Activated T-helper 17 cell treated with anti-CD3 and anti-CD28 coated beads, Interleukin-2, amount 50 U/mL, for 72 hours (primary cell): ENCODE measurements around the gene KCNJ15. TPM values are rescaled to one million over a fixed set of nuclear protein-coding genes. Genes with fewer than 3 reads are reported as not detected.

Experiments used
- ATAC-seq: fragments of 150-1000 bp; cut with Tn5 transposase; replicated peaks from 2 replicates; pipeline ENCODE4 v1.10.0; 2021; ENCODE audit warnings: mild to moderate bottlenecking, moderate library complexity
- H3K27ac Mint-ChIP-seq: one replicate; pipeline ENCODE4 v1.8.0; 2022; ENCODE audit warnings: mixed read lengths
- H3K27me3 Mint-ChIP-seq: one replicate; pipeline ENCODE4 v1.8.0; 2022; ENCODE audit warnings: mixed read lengths
- H3K36me3 Mint-ChIP-seq: one replicate; pipeline ENCODE4 v1.8.0; 2022; ENCODE audit warnings: low read depth, mild to moderate bottlenecking, mixed read lengths
- H3K4me1 Mint-ChIP-seq: one replicate; pipeline ENCODE4 v1.8.0; 2022; ENCODE audit warnings: mixed read lengths
- H3K4me3 Mint-ChIP-seq: one replicate; pipeline ENCODE4 v1.8.0; 2022; ENCODE audit warnings: mild to moderate bottlenecking, mixed read lengths
- H3K9me3 Mint-ChIP-seq: one replicate; pipeline ENCODE4 v1.8.0; 2022; ENCODE audit warnings: mixed read lengths
- total RNA-seq, 2 donors: library from RNA; stranded (reverse); gene quantifications; one replicate each; pipeline ENCODE4 v1.2.3, GENCODE V29; 2022

KCNJ15 gene
- total RNA-seq, 2 donors from 2014 or later = 0.09 to 0.69 TPM

GRCh38 chr21:38308532-38309119, 51.8 kb downstream of the KCNJ15 start:
- no peak overlapping the region for H3K27ac Mint-ChIP-seq
- H3K4me3 Mint-ChIP-seq = no peak overlapping the region
- no peaks in the 10 kb centered on the region for H3K36me3 Mint-ChIP-seq
- no peaks in the 10 kb centered on the region for H3K4me1 Mint-ChIP-seq
- H3K27me3 Mint-ChIP-seq = peaks cover 5% of the 10 kb centered on the region
- ATAC-seq = no peak
- H3K9me3 Mint-ChIP-seq = no peaks in the 10 kb centered on the region

- Mint-ChIP-seq H3K9me3 (no peaks in the 10 kb centered on the region), H3K27me3 (peaks cover 10% of the 10 kb centered on the region), H3K4me3 (no peak overlapping the region), H3K27ac (no peak overlapping the region), H3K36me3 (no peaks in the 10 kb centered on the region), H3K4me1 (no peaks in the 10 kb centered on the region)
- no peak for ATAC-seq
Observed at GRCh38 chr21:38310646-38311485, 54.1 kb downstream of the KCNJ15 start.

- H3K9me3 Mint-ChIP-seq = no peaks in the 10 kb centered on the region
- no peak for ATAC-seq
- H3K4me1 Mint-ChIP-seq = no peaks in the 10 kb centered on the region
- H3K36me3 Mint-ChIP-seq = no peaks in the 10 kb centered on the region
- no peak overlapping the region for H3K27ac Mint-ChIP-seq
- peaks cover 10% of the 10 kb centered on the region for H3K27me3 Mint-ChIP-seq
- H3K4me3 Mint-ChIP-seq = no peak overlapping the region
Observed at GRCh38 chr21:38311765-38312164, 55.0 kb downstream of the KCNJ15 start.

GRCh38 chr21:38312822-38313221, 56.0 kb downstream of the KCNJ15 start:
- H3K36me3 Mint-ChIP-seq = no peaks in the 10 kb centered on the region
- no peaks in the 10 kb centered on the region for H3K4me1 Mint-ChIP-seq
- no peak overlapping the region for H3K4me3 Mint-ChIP-seq

GRCh38 chr21:38314558-38314957, 57.8 kb downstream of the KCNJ15 start:
- Mint-ChIP-seq H3K27ac (no peak overlapping the region), H3K4me1 (no peaks in the 10 kb centered on the region), H3K4me3 (no peak overlapping the region), H3K27me3 (peaks cover 10% of the 10 kb centered on the region), H3K36me3 (no peaks in the 10 kb centered on the region), H3K9me3 (no peaks in the 10 kb centered on the region)
- no peak for ATAC-seq

More at GRCh38 chr21:38312822-38313221, 56.0 kb downstream of the KCNJ15 start:
- Mint-ChIP-seq H3K27me3 (peaks cover 10% of the 10 kb centered on the region), H3K27ac (no peak overlapping the region), H3K9me3 (no peaks in the 10 kb centered on the region)
- ATAC-seq = no peak

GRCh38 chr21:38315122-38315521, 58.3 kb downstream of the KCNJ15 start:
- no peak for ATAC-seq
- H3K4me1 Mint-ChIP-seq = no peaks in the 10 kb centered on the region
- H3K27ac Mint-ChIP-seq = no peak overlapping the region
- H3K27me3 Mint-ChIP-seq = peaks cover 10% of the 10 kb centered on the region
- H3K9me3 Mint-ChIP-seq = no peaks in the 10 kb centered on the region
- no peak overlapping the region for H3K4me3 Mint-ChIP-seq
- no peaks in the 10 kb centered on the region for H3K36me3 Mint-ChIP-seq

GRCh38 chr21:38319781-38320180, 63.0 kb downstream of the KCNJ15 start:
- Mint-ChIP-seq H3K4me3 (no peak overlapping the region), H3K27me3 (peaks cover 3% of the 10 kb centered on the region), H3K27ac (no peak overlapping the region), H3K36me3 (no peaks in the 10 kb centered on the region), H3K4me1 (peaks cover 5% of the 10 kb centered on the region), H3K9me3 (no peaks in the 10 kb centered on the region)
- no peak for ATAC-seq

GRCh38 chr21:38321568-38321967, 64.8 kb downstream of the KCNJ15 start:
- no peak overlapping the region for H3K27ac Mint-ChIP-seq
- H3K9me3 Mint-ChIP-seq = no peaks in the 10 kb centered on the region
- H3K36me3 Mint-ChIP-seq = no peaks in the 10 kb centered on the region
- ATAC-seq = no peak
- H3K4me1 Mint-ChIP-seq = peaks cover 5% of the 10 kb centered on the region
- no peaks in the 10 kb centered on the region for H3K27me3 Mint-ChIP-seq
- no peak overlapping the region for H3K4me3 Mint-ChIP-seq

GRCh38 chr21:38322311-38322950, 65.6 kb downstream of the KCNJ15 start:
- Mint-ChIP-seq H3K9me3 (no peaks in the 10 kb centered on the region), H3K4me1 (peaks cover 5% of the 10 kb centered on the region), H3K36me3 (no peaks in the 10 kb centered on the region), H3K4me3 (no peak overlapping the region), H3K27ac (no peak overlapping the region), H3K27me3 (no peaks in the 10 kb centered on the region)
- no peak for ATAC-seq

GRCh38 chr21:38323721-38324531, 67.1 kb downstream of the KCNJ15 start:
- peak; percentile 51 for ATAC-seq
- peaks cover 5% of the 10 kb centered on the region for H3K4me1 Mint-ChIP-seq

GRCh38 chr21:38325216-38325615, 68.4 kb downstream of the KCNJ15 start:
- Mint-ChIP-seq H3K9me3 (no peaks in the 10 kb centered on the region), H3K27ac (no peak overlapping the region), H3K4me1 (peaks cover 5% of the 10 kb centered on the region), H3K36me3 (no peaks in the 10 kb centered on the region), H3K4me3 (no peak overlapping the region), H3K27me3 (peaks cover 4% of the 10 kb centered on the region)
- no peak for ATAC-seq

More at GRCh38 chr21:38323721-38324531, 67.1 kb downstream of the KCNJ15 start:
- no peak overlapping the region for H3K27ac Mint-ChIP-seq
- peak overlapping the region; percentile 29 for H3K4me3 Mint-ChIP-seq
- H3K36me3 Mint-ChIP-seq = no peaks in the 10 kb centered on the region
- H3K9me3 Mint-ChIP-seq = no peaks in the 10 kb centered on the region
- H3K27me3 Mint-ChIP-seq = no peaks in the 10 kb centered on the region

- Mint-ChIP-seq H3K4me3 (no peak overlapping the region), H3K36me3 (no peaks in the 10 kb centered on the region), H3K27me3 (peaks cover 4% of the 10 kb centered on the region), H3K9me3 (no peaks in the 10 kb centered on the region), H3K4me1 (peaks cover 5% of the 10 kb centered on the region), H3K27ac (no peak overlapping the region)
- no peak for ATAC-seq
Observed at GRCh38 chr21:38325731-38326420, 69.1 kb downstream of the KCNJ15 start.

GRCh38 chr21:38326429-38326828, 69.6 kb downstream of the KCNJ15 start:
- Mint-ChIP-seq H3K4me3 (no peak overlapping the region), H3K4me1 (peaks cover 5% of the 10 kb centered on the region), H3K9me3 (no peaks in the 10 kb centered on the region), H3K36me3 (no peaks in the 10 kb centered on the region), H3K27me3 (peaks cover 4% of the 10 kb centered on the region), H3K27ac (no peak overlapping the region)
- no peak for ATAC-seq

- no peak overlapping the region for H3K27ac Mint-ChIP-seq
- no peaks in the 10 kb centered on the region for H3K9me3 Mint-ChIP-seq
- H3K4me1 Mint-ChIP-seq = peaks cover 5% of the 10 kb centered on the region
- peaks cover 4% of the 10 kb centered on the region for H3K27me3 Mint-ChIP-seq
- no peak overlapping the region for H3K4me3 Mint-ChIP-seq
- no peak for ATAC-seq
- no peaks in the 10 kb centered on the region for H3K36me3 Mint-ChIP-seq
Observed at GRCh38 chr21:38326899-38327298, 70.1 kb downstream of the KCNJ15 start.
